HepG2 (cell line): Measurements from ENCODE around the gene E2F1. TPM values are rescaled to one million over a fixed set of nuclear protein-coding genes. Genes with fewer than 3 reads are reported as not detected.

Experiments
- FOXA3 ChIP-seq: IDR thresholded peaks from 2 replicates; pipeline ENCODE4 v1.6.1; 2016; ENCODE audit warnings: missing genetic modification reagents, missing compliant biosample characterization
- KDM2A ChIP-seq: sonication (generic); formaldehyde crosslinking; IDR thresholded peaks from 2 replicates; pipeline ENCODE4 v1.4.0; 2020; ENCODE audit warnings: low read depth, missing genetic modification reagents, borderline replicate concordance
- PHF20 ChIP-seq: sonication (generic); formaldehyde crosslinking; IDR thresholded peaks from 2 replicates; pipeline ENCODE4 v1.5.0; 2020; ENCODE audit warnings: mild to moderate bottlenecking, missing genetic modification reagents
- PTBP1 ChIP-seq: fragments of 200-400 bp; formaldehyde crosslinking; IDR thresholded peaks from 2 replicates; pipeline ENCODE4 v1.6.1; 2018; ENCODE audit warnings: low read length, low read depth; ENCODE audit not compliant: poor library complexity, severe bottlenecking
- RBFOX2 ChIP-seq: fragments of 200-400 bp; formaldehyde crosslinking; IDR thresholded peaks from 2 replicates; pipeline ENCODE4 v1.6.1; 2017; ENCODE audit warnings: low read depth, mild to moderate bottlenecking, low read length
- RXRA ChIP-seq: sonication (generic); formaldehyde crosslinking; IDR thresholded peaks from 2 replicates; pipeline ENCODE4 v1.5.1; 2020; ENCODE audit warnings: missing genetic modification reagents
- ZNF230 ChIP-seq: sonication (generic); formaldehyde crosslinking; IDR thresholded peaks from 2 replicates; pipeline ENCODE4 v1.4.0; 2020; ENCODE audit warnings: mild to moderate bottlenecking, missing genetic modification reagents
- ZNF263 ChIP-seq: sonication (generic); formaldehyde crosslinking; IDR thresholded peaks from 2 replicates; pipeline ENCODE4 v1.4.0; 2020; ENCODE audit warnings: missing genetic modification reagents
- ZNF431 ChIP-seq: sonication (generic); formaldehyde crosslinking; IDR thresholded peaks from 2 replicates; pipeline ENCODE4 v1.9.0; 2022; ENCODE audit warnings: missing genetic modification reagents, low read depth, mild to moderate bottlenecking, borderline replicate concordance
- ZNF747 ChIP-seq: sonication (generic); formaldehyde crosslinking; IDR thresholded peaks from 2 replicates; pipeline ENCODE4 v1.8.1; 2023; ENCODE audit warnings: missing genetic modification reagents, mild to moderate bottlenecking, borderline replicate concordance
- ZNF841 ChIP-seq: sonication (generic); formaldehyde crosslinking; IDR thresholded peaks from 2 replicates; pipeline ENCODE4 v1.8.1; 2023; ENCODE audit warnings: missing genetic modification reagents, borderline replicate concordance
- polyA plus RNA-seq, 8 experiments: library from polyadenylated mRNA; depleted of rRNA in 3 of 8; stranded (reverse) in 7 of 8; unstranded in 1 of 8; fragments of >200 nt; fragmentation: Illumina TruSeq in 4 of 8; extraction: Trizol in 4 of 8; gene quantifications; 2 replicates each; pipeline versions ENCODE4 v1.2.1 to v1.2.3, GENCODE V29; 2011 to 2016; ENCODE audit warnings: low read depth in 4 of 8, missing spikeins in 1 of 8, mixed read lengths in 1 of 8; ENCODE audit not compliant: insufficient read depth in 1 of 8
- total RNA-seq, 5 experiments: library from RNA; depleted of rRNA; stranded (reverse); fragments of >200 nt; fragmentation: Illumina TruSeq; extraction: Trizol; gene quantifications; 2 replicates each; pipeline ENCODE4 v1.2.3, GENCODE V29; 2016; ENCODE audit warnings: low read depth in 1 of 5
- TF ChIP-seq, protein P1 (sequence below): sonication (generic); formaldehyde crosslinking; conservative IDR thresholded peaks from 2 replicates; pipeline ENCODE4 v1.4.0; 2020; ENCODE audit warnings: missing genetic modification reagents
- TF ChIP-seq, protein P2 (sequence below): sonication (generic); formaldehyde crosslinking; IDR thresholded peaks from 2 replicates; pipeline ENCODE4 v1.5.0; 2020; ENCODE audit warnings: missing genetic modification reagents, mild to moderate bottlenecking, borderline replicate concordance
- TF ChIP-seq, protein P3 (sequence below): IDR thresholded peaks from 2 replicates; pipeline ENCODE4 v1.4.0; 2020; ENCODE audit warnings: mild to moderate bottlenecking, missing genetic modification reagents
- TF ChIP-seq, protein P4 (sequence below): sonication (generic); formaldehyde crosslinking; IDR thresholded peaks from 2 replicates; pipeline ENCODE4 v1.4.0; 2020; ENCODE audit warnings: missing genetic modification reagents

Gene E2F1
- total and polyA plus RNA-seq, 2 of the 13 experiments (the other 11 are each of a cell fraction or from before 2014, with no cell fraction given), result 25.5 to 39.4 TPM

DNA sequence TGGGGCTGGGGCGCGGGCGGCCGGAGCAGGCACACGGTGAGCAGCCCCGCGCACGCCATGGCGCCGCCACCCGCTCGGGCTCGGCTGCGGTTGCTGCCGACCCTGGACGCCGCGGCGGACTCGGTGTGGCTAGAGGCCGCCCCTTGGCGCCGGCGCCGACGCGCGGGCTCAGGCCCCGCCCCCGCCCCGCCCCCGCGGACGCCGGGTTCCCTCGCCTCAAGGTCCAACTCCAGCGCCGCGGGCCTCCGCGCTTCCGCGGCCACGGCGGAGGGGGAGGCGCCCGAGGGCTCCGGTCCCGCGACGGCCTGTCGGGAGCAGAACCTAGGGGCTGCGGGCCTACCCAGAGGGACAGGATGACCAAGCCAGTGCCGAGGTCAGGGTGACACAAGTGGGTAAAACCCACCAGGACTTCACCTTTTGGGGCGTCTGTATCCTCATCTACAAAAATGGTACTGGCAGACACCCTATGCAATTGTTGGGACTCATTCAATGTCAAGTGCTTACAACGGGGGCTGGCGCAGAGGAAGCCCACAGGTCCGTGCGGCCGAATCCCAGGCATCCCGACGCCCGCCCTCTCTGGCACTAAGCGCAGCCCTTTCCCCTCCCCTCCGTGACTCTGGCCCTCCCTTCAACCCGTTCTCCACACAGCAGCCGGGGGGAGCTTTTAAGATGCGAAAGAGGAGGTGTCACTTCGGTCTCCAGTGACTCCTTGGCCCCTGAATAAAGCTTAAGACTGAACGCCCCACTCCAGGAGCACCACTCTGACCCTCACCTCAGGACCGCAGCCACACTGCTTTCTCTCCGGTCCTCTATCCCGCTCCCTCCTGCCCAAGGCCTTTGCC is 11.7 kb downstream of the E2F1 start, which contains the start of gene NECAB3 (continued):
- peak; percentile 54; the same call in 1 of the 2 replicates for TF ChIP-seq RXRA
- TF ChIP-seq PHF20 (CRISPR knock-in tag), result peak; percentile 50; the same call in 1 of the 2 replicates
- TF ChIP-seq KDM2A (CRISPR knock-in tag), result peak; percentile 94
- no peak; the same call in 1 of the 2 replicates for TF ChIP-seq ZNF841
- peak; percentile 87; the same call in 1 of the 2 replicates for TF ChIP-seq ZNF747
- peak; percentile 24; the same call in 1 of the 2 replicates for TF ChIP-seq FOXA3 (CRISPR knock-in tag)
- peak; percentile 49 for TF ChIP-seq PTBP1
- TF ChIP-seq, protein P1, sequence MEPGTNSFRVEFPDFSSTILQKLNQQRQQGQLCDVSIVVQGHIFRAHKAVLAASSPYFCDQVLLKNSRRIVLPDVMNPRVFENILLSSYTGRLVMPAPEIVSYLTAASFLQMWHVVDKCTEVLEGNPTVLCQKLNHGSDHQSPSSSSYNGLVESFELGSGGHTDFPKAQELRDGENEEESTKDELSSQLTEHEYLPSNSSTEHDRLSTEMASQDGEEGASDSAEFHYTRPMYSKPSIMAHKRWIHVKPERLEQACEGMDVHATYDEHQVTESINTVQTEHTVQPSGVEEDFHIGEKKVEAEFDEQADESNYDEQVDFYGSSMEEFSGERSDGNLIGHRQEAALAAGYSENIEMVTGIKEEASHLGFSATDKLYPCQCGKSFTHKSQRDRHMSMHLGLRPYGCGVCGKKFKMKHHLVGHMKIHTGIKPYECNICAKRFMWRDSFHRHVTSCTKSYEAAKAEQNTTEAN (CRISPR knock-in tag), result peak; percentile 82
- TF ChIP-seq ZNF431 (CRISPR knock-in tag), result 0 out of 2 replicates have a peak, but pooled peaks have one; percentile 3
- TF ChIP-seq, protein P2, sequence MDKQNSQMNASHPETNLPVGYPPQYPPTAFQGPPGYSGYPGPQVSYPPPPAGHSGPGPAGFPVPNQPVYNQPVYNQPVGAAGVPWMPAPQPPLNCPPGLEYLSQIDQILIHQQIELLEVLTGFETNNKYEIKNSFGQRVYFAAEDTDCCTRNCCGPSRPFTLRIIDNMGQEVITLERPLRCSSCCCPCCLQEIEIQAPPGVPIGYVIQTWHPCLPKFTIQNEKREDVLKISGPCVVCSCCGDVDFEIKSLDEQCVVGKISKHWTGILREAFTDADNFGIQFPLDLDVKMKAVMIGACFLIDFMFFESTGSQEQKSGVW, result peak; percentile 55; the same call in 1 of the 2 replicates
- TF ChIP-seq ZNF230 (CRISPR knock-in tag), result peak; percentile 66
- TF ChIP-seq, protein P3, sequence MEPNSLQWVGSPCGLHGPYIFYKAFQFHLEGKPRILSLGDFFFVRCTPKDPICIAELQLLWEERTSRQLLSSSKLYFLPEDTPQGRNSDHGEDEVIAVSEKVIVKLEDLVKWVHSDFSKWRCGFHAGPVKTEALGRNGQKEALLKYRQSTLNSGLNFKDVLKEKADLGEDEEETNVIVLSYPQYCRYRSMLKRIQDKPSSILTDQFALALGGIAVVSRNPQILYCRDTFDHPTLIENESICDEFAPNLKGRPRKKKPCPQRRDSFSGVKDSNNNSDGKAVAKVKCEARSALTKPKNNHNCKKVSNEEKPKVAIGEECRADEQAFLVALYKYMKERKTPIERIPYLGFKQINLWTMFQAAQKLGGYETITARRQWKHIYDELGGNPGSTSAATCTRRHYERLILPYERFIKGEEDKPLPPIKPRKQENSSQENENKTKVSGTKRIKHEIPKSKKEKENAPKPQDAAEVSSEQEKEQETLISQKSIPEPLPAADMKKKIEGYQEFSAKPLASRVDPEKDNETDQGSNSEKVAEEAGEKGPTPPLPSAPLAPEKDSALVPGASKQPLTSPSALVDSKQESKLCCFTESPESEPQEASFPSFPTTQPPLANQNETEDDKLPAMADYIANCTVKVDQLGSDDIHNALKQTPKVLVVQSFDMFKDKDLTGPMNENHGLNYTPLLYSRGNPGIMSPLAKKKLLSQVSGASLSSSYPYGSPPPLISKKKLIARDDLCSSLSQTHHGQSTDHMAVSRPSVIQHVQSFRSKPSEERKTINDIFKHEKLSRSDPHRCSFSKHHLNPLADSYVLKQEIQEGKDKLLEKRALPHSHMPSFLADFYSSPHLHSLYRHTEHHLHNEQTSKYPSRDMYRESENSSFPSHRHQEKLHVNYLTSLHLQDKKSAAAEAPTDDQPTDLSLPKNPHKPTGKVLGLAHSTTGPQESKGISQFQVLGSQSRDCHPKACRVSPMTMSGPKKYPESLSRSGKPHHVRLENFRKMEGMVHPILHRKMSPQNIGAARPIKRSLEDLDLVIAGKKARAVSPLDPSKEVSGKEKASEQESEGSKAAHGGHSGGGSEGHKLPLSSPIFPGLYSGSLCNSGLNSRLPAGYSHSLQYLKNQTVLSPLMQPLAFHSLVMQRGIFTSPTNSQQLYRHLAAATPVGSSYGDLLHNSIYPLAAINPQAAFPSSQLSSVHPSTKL (CRISPR knock-in tag), result peak; percentile 58
- TF ChIP-seq ZNF263 (CRISPR knock-in tag), result peak; percentile 6
- peak; percentile 85 for TF ChIP-seq RBFOX2
- TF ChIP-seq, protein P4, sequence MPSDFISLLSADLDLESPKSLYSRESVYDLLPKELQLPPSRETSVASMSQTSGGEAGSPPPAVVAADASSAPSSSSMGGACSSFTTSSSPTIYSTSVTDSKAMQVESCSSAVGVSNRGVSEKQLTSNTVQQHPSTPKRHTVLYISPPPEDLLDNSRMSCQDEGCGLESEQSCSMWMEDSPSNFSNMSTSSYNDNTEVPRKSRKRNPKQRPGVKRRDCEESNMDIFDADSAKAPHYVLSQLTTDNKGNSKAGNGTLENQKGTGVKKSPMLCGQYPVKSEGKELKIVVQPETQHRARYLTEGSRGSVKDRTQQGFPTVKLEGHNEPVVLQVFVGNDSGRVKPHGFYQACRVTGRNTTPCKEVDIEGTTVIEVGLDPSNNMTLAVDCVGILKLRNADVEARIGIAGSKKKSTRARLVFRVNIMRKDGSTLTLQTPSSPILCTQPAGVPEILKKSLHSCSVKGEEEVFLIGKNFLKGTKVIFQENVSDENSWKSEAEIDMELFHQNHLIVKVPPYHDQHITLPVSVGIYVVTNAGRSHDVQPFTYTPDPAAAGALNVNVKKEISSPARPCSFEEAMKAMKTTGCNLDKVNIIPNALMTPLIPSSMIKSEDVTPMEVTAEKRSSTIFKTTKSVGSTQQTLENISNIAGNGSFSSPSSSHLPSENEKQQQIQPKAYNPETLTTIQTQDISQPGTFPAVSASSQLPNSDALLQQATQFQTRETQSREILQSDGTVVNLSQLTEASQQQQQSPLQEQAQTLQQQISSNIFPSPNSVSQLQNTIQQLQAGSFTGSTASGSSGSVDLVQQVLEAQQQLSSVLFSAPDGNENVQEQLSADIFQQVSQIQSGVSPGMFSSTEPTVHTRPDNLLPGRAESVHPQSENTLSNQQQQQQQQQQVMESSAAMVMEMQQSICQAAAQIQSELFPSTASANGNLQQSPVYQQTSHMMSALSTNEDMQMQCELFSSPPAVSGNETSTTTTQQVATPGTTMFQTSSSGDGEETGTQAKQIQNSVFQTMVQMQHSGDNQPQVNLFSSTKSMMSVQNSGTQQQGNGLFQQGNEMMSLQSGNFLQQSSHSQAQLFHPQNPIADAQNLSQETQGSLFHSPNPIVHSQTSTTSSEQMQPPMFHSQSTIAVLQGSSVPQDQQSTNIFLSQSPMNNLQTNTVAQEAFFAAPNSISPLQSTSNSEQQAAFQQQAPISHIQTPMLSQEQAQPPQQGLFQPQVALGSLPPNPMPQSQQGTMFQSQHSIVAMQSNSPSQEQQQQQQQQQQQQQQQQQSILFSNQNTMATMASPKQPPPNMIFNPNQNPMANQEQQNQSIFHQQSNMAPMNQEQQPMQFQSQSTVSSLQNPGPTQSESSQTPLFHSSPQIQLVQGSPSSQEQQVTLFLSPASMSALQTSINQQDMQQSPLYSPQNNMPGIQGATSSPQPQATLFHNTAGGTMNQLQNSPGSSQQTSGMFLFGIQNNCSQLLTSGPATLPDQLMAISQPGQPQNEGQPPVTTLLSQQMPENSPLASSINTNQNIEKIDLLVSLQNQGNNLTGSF (CRISPR knock-in tag), result 0 out of 2 replicates have a peak, but pooled peaks have one; percentile 57
